ENCODE data around the gene SYT7. TPM values are rescaled to one million over a fixed set of nuclear protein-coding genes. Genes with fewer than 3 reads are reported as not detected.
"Not testable (repeated sequence)": the region's sequence is repeated elsewhere in the genome, so short reads cannot be mapped to it uniquely, and the experiment has no call there.

SYT7 gene
- polyA plus RNA-seq, 1 experiment: 0.04 TPM

DNA sequence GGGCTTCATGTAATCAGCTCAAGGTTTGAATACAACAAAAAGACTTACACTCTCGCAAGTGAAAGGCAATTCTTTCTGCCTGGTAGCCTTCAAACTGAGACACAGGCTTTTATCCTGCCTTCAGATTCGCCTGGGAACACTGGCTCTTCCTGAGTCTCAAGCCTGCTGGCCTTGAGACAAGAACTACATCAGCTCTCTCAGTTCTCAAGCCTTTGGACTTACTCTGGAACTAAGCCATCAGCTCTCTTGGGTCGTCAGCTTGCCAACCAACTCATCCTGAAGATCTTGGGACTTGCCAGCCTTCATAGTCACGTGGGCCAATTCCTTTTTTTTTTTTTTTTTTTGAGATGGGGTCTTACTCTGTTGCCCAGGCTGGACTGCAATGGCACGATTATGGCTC lies 108.0 kb downstream of the SYT7 start:
- ChIA-PET CTCF (interaction anchor here (1.3 to 6.7 kb wide), 2 partner anchors 38 to 44 kb away, joined by 3 to 37 read pairs; no protein-coding TSS in a partner anchor), POLR2A (no interaction called here)
- Histone ChIP-seq H3K4me3 (ENCODE audit: low read depth, low read length) (no peak overlapping the region), H3K27me3 (ENCODE audit: control insufficient read depth, insufficient read depth, low read length) (no peaks in the 10 kb centered on the region), H3K36me3 (ENCODE audit: control insufficient read depth, insufficient read depth, low read length) (no peaks in the 10 kb centered on the region; the same call in none of the 2 replicates)
- DNase-seq (ENCODE audit: low read depth): no peak
- TF ChIP-seq, protein P1, sequence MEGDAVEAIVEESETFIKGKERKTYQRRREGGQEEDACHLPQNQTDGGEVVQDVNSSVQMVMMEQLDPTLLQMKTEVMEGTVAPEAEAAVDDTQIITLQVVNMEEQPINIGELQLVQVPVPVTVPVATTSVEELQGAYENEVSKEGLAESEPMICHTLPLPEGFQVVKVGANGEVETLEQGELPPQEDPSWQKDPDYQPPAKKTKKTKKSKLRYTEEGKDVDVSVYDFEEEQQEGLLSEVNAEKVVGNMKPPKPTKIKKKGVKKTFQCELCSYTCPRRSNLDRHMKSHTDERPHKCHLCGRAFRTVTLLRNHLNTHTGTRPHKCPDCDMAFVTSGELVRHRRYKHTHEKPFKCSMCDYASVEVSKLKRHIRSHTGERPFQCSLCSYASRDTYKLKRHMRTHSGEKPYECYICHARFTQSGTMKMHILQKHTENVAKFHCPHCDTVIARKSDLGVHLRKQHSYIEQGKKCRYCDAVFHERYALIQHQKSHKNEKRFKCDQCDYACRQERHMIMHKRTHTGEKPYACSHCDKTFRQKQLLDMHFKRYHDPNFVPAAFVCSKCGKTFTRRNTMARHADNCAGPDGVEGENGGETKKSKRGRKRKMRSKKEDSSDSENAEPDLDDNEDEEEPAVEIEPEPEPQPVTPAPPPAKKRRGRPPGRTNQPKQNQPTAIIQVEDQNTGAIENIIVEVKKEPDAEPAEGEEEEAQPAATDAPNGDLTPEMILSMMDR (IDR thresholded peaks at IDR 0.05; ENCODE audit: insufficient read depth, low read depth, low read length): no peak

DNA sequence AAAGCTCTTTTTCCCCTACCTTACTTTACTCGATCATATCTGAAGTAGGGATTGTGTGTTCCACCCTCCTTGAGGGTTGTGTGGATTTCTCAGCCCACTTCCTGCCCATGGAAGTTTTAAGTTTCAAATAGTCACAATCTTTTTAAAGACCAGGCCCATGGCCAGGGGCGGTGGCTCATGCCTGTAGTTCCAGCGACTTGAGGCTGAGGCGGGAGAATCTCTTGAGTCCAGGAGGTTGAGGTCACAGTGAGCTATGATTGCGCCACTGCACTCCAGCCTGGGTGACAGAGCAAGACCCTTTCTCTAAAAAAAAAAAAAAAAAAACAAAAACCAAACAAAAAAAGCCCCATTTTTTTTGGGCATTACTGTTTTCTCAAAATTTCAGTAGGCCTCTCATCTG lies 108.6 kb downstream of the SYT7 start:
- no peaks in the 10 kb centered on the region; the same call in none of the 2 replicates for H3K36me3 ChIP-seq (ENCODE audit: control insufficient read depth, insufficient read depth, low read length)
- no peak for DNase-seq (ENCODE audit: low read depth)
- POLR2A ChIA-PET: no interaction called here
- CTCF ChIA-PET: interaction anchor here (0.7 to 6.7 kb wide), 4 partner anchors 26 to 166 kb away, joined by 3 to 37 read pairs (median 4); no protein-coding TSS in a partner anchor
- no peak overlapping the region for H3K4me3 ChIP-seq (ENCODE audit: low read depth, low read length)
- no peaks in the 10 kb centered on the region for H3K27me3 ChIP-seq (ENCODE audit: control insufficient read depth, insufficient read depth, low read length)
- TF ChIP-seq, protein P1 (IDR thresholded peaks at IDR 0.05; ENCODE audit: insufficient read depth, low read depth, low read length): no peak

DNA sequence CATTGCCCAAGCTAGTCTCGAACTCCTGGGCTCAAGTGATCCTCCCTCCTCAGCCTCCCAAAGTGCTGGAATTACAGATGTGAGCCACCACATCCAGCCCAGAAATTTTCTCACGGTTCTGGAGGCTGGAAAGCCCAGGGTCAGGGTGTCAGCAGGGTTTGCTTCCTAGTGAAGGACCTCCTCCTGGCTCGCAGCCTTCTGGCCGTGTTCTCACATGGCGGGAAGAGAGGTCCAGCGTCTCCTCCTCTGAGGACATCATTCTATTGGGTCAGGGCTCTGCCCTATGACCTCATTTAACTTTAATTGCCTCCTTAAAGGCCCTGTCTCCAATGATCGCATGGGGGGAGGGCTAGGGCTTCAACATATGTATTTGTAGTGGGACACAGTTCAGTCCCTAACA lies 112.9 kb downstream of the SYT7 start:
- TF ChIP-seq, protein P1 (IDR thresholded peaks at IDR 0.05; ENCODE audit: insufficient read depth, low read depth, low read length): no peak
- ChIA-PET POLR2A (no interaction called here), CTCF (interaction anchor here (1.1 to 6.7 kb wide), 3 partner anchors 11 to 49 kb away, joined by 3 to 37 read pairs (median 9); no protein-coding TSS in a partner anchor)
- Histone ChIP-seq H3K27me3 (ENCODE audit: control insufficient read depth, insufficient read depth, low read length) (no peaks in the 10 kb centered on the region), H3K36me3 (ENCODE audit: control insufficient read depth, insufficient read depth, low read length) (peaks cover 2% of the 10 kb centered on the region), H3K4me3 (ENCODE audit: low read depth, low read length) (no peak overlapping the region)
- DNase-seq (ENCODE audit: low read depth): no peak

DNA sequence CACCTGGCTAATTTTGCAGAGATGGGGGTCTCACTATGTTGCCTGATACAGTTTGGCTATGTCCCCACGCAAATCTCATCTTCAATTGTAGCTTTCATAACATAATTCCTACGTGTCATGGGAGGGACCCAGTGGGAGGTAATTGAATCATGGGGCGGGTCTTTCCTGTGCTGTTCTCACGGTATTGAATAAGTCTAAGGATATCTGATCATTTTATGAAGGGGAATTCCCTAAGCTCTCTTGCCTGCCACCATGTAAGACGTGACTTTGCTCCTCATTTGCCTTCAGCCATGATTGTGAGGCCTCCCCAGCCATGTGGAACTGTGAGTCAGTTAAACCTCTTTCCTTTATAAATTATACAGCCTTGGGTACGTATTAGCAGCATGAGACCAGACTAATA lies 113.3 kb downstream of the SYT7 start:
- POLR2A ChIA-PET; DNase-seq (ENCODE audit: low read depth); H3K36me3 ChIP-seq (ENCODE audit: control insufficient read depth, insufficient read depth, low read length); H3K27me3 ChIP-seq (ENCODE audit: control insufficient read depth, insufficient read depth, low read length); H3K4me3 ChIP-seq (ENCODE audit: low read depth, low read length): not testable (repeated sequence)
- CTCF ChIA-PET: interaction anchor here (1.1 to 6.7 kb wide), 3 partner anchors 11 to 49 kb away, joined by 3 to 37 read pairs (median 9); no protein-coding TSS in a partner anchor

Small RNAs within 50 kb of the gene (small RNA-seq; reads per million reads assigned to genes)
- not detected for gene MIR4488 (ENCODE audit: insufficient read length, low read depth, low replicate concordance)

Other genes with a start within 250 kb of the SYT7 start
- gene DDB1, start 248.0 kb downstream of the SYT7 start, polyA plus RNA-seq (2011; rRNA removed): 265 and 281 TPM in 2 replicates
- 23.9 and 37.6 TPM in 2 replicates for gene TKFC, start 247.8 kb downstream of the SYT7 start, polyA plus RNA-seq (2011; rRNA removed)
- 32.9 and 91.3 TPM in 2 replicates for gene CYB561A3, start 219.2 kb downstream of the SYT7 start, polyA plus RNA-seq (2011; rRNA removed)
- 55.6 and 73.9 TPM in 2 replicates for gene TMEM138, start 218.7 kb downstream of the SYT7 start, polyA plus RNA-seq (2011; rRNA removed)
- gene TMEM216, start 188.5 kb downstream of the SYT7 start, polyA plus RNA-seq (2011; rRNA removed): 27.3 and 29.2 TPM in 2 replicates
- gene CPSF7, start 151.1 kb downstream of the SYT7 start, polyA plus RNA-seq (2011; rRNA removed): 35.4 and 36.2 TPM in 2 replicates
- gene SDHAF2, start 151.0 kb downstream of the SYT7 start, polyA plus RNA-seq (2011; rRNA removed): 67.7 and 81.1 TPM in 2 replicates
- gene LRRC10B, start 72.3 kb downstream of the SYT7 start, polyA plus RNA-seq (2011; rRNA removed): 0.02 TPM in 1 of 2 replicates, not detected in the other
- 1.1 and 2.5 TPM in 2 replicates for gene DAGLA, start 99.3 kb upstream of the SYT7 start, polyA plus RNA-seq (2011; rRNA removed)
- 0.33 and 0.45 TPM in 2 replicates for gene MYRF, start 171.6 kb upstream of the SYT7 start, polyA plus RNA-seq (2011; rRNA removed)
- gene TMEM258, start 211.5 kb upstream of the SYT7 start, polyA plus RNA-seq (2011; rRNA removed): 371 and 399 TPM in 2 replicates
- gene FEN1, start 211.8 kb upstream of the SYT7 start, polyA plus RNA-seq (2011; rRNA removed): 11.7 and 13.2 TPM in 2 replicates
- 48.1 and 58.0 TPM in 2 replicates for gene FADS1, start 235.9 kb upstream of the SYT7 start, polyA plus RNA-seq (2011; rRNA removed)
- 181 and 327 TPM in 2 replicates for gene FADS2, start 247.2 kb upstream of the SYT7 start, polyA plus RNA-seq (2011; rRNA removed)

Measured in BJ (cell line).